Kidney epithelial cell (primary cell): Measurements from ENCODE around the gene CLEC2A. TPM values are rescaled to one million over a fixed set of nuclear protein-coding genes. Genes with fewer than 3 reads are reported as not detected.

Source experiments
- DNase-seq: peaks from one replicate; pipeline ENCODE4 v3.0.0-alpha.2; 2010; ENCODE audit warnings: low read depth
- H3K27me3 ChIP-seq: 2 replicates; pipeline ENCODE4 v1.6.0; 2011; ENCODE audit warnings: low read length; ENCODE audit not compliant: control insufficient read depth, insufficient read depth
- H3K36me3 ChIP-seq: 2 replicates; pipeline ENCODE4 v1.5.1; 2011; ENCODE audit warnings: low read length; ENCODE audit not compliant: control insufficient read depth, insufficient read depth
- H3K4me3 ChIP-seq: 2 replicates; pipeline ENCODE4 v1.5.1; 2011; ENCODE audit warnings: low read depth, mild to moderate bottlenecking, control low read depth, low read length
- total RNA-seq: library from RNA; depleted of rRNA; stranded (reverse); fragments of >200 nt; gene quantifications from 2 replicates; pipeline ENCODE4 v1.2.3, GENCODE V29; 2015
- TF ChIP-seq, protein P1 (sequence below): IDR thresholded peaks from 2 replicates; pipeline ENCODE4 v1.5.1; 2011; ENCODE audit warnings: mild to moderate bottlenecking, moderate library complexity, low read length, control low read depth, inconsistent platforms; ENCODE audit not compliant: insufficient read depth, poor library complexity, severe bottlenecking

Gene CLEC2A
- total RNA-seq, 1 donor from 2014 or later = not detected

DNA sequence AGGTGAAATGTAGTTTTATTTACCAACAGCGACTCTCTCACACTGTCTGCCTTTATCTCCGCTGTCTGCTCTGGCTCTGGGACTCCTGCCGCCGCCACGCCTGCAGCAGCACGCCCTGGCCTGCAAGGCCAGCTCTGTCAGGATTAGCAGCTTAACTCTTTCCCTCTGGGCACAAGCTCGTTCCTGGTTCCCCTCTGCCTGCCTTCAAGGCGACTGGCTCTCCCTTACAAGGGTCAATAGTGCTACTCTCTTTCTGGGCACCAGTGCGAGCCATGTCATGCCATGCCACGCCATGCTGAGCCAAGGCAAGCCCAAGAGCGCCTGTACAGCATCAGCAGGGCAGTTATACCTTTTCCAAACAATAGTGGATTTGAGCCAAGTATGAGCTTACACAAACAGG lies 59.4 kb downstream of the CLEC2A start:
- TF ChIP-seq, protein P1, sequence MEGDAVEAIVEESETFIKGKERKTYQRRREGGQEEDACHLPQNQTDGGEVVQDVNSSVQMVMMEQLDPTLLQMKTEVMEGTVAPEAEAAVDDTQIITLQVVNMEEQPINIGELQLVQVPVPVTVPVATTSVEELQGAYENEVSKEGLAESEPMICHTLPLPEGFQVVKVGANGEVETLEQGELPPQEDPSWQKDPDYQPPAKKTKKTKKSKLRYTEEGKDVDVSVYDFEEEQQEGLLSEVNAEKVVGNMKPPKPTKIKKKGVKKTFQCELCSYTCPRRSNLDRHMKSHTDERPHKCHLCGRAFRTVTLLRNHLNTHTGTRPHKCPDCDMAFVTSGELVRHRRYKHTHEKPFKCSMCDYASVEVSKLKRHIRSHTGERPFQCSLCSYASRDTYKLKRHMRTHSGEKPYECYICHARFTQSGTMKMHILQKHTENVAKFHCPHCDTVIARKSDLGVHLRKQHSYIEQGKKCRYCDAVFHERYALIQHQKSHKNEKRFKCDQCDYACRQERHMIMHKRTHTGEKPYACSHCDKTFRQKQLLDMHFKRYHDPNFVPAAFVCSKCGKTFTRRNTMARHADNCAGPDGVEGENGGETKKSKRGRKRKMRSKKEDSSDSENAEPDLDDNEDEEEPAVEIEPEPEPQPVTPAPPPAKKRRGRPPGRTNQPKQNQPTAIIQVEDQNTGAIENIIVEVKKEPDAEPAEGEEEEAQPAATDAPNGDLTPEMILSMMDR = no peak
- Histone ChIP-seq H3K4me3 (no peak overlapping the region), H3K27me3 (no peaks in the 10 kb centered on the region), H3K36me3 (no peaks in the 10 kb centered on the region)
- DNase-seq = no peak

DNA sequence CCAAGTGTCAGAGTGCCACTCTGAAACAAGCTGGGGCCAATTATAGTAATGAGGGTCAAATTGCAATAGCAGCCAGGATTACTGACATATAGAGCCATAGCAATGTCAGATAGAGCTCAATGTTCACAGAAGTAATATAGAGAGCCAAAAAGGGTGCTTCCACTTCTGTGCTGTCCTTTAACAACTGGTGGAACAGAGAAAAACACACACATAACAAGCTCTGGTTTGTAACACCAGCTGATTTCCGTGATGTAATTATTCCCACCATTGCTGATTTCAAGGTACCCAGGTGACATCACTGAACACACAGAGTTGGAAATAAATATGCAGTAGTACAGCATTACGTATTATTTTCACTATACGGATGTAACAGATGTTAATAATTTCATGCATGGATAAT lies 60.0 kb downstream of the CLEC2A start:
- Histone ChIP-seq H3K4me3 (no peak overlapping the region), H3K36me3 (no peaks in the 10 kb centered on the region), H3K27me3 (no peaks in the 10 kb centered on the region)
- TF ChIP-seq, protein P1 = no peak
- no peak for DNase-seq

DNA sequence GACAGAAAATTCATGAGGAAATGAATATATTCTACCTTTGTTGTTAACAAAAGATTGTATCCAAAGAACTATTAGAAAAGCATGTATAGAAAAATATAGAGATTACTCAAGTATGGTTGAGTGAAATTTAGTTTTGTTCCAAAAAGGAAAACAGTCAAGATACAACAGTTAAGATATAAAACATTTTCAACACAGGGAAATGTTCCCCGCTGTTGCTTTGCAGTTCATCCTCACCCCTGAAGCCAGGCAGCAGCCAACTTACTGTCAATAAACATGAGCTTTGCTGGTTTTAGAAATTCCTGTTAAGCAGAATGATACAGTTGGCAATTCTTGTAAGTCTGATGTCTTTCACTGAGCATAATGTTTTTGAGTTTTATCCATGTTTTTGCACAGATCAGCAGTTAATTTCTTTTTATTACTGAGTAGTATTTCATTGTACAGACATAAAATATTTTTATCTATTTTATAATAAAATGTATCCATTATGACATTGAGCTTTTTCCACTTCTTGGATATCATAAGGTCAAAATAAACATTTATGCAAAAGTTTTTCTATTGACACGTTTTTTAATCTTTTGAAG lies 61.8 kb downstream of the CLEC2A start:
- TF ChIP-seq, protein P1 = no peak
- H3K36me3 ChIP-seq = no peaks in the 10 kb centered on the region
- no peak overlapping the region for H3K4me3 ChIP-seq
- DNase-seq = no peak
- no peaks in the 10 kb centered on the region for H3K27me3 ChIP-seq

- Histone ChIP-seq H3K27me3 (no peaks in the 10 kb centered on the region), H3K4me3 (no peak within 1 kb of the TSS), H3K36me3 (no peaks in the 10 kb centered on the region)
- DNase-seq = peak; percentile 12
- TF ChIP-seq, protein P1 = no peak
These were observed 62.6 kb downstream of the CLEC2A start, which contains the start of gene CLEC2B for GRCh38 chr12:9869307-9870161. TSS of gene CLEC2B (minus strand) at chr12:9869354.

DNA sequence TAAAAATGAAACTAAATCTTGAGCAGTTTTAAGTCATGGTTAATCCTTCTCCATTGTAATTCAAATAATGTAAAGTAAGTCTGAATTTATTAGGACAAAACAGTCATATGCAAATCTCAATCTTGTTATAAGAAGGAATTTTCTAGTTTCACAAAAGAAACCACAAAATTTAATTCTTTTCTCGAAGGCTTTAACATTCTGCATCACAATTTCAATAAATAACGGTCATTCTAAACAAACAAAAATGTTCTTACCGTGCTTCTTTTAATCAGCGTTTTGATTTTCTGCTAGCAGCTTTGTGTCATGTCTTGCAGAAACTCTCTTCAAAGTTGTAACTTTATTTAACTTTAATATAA lies 63.2 kb downstream of the CLEC2A start:
- Histone ChIP-seq H3K4me3 (no peak overlapping the region), H3K36me3 (no peaks in the 10 kb centered on the region), H3K27me3 (no peaks in the 10 kb centered on the region)
- DNase-seq = no peak
- TF ChIP-seq, protein P1 = no peak

DNA sequence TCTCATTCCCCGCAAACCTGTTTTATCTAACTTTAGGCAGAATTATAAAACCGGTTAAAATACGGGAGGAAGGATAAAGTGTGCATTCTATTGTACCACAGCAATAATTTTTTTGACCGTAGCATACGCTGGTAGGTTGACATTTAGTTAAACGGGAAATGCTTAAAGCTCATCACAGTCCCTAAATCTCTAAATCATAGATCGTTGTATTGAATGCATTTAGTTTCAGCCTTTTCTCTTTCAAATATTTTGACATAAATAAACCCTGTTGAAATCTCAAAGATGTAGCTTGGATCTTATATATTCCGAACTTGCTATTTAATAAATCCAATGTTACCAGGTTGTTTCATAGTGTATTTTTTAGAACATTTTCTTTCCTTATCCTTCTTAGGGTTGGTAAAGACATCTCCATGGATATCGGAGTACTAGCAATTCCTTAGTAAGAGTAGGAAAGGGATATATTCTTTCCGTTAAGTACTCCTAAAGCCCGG lies 63.8 kb downstream of the CLEC2A start:
- TF ChIP-seq, protein P1 = no peak
- no peaks in the 10 kb centered on the region for H3K36me3 ChIP-seq
- no peaks in the 10 kb centered on the region for H3K27me3 ChIP-seq
- no peak for DNase-seq
- H3K4me3 ChIP-seq = no peak overlapping the region
